GM18508 (cell line): Measurements from ENCODE around the gene ATP1B3.
"Not testable (repeated sequence)": the region's sequence is repeated elsewhere in the genome, so short reads cannot be mapped to it uniquely, and the experiment has no call there.

Source experiments
- ATAC-seq: cut with Tn5 transposase; IDR thresholded peaks from one replicate; pipeline ENCODE4 v1.9.1; 2021; ENCODE audit warnings: moderate number of reproducible peaks; ENCODE audit not compliant: insufficient read depth, unreplicated experiment

The ATP1B3 gene

DNA sequence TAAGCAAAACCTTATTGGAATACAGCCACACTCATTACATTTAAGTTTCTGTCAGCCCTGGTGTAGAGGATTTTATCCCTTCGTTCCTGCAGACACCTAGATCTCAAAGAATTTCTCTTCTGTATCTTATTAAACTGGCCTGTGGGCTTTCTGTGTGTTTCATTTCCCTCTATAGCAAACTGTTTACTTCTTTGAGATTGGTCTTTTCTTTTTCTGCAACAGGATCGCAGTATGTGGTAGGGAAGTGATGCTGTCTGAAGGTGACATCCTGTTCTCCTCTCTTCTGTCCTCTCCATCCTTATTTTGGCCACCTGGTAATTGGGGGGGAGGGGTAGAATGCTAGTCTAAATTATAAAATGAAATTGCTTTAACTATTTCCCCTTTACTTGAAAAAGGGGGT is 25.5 kb downstream of the ATP1B3 start:
- ATAC-seq = no peak

DNA sequence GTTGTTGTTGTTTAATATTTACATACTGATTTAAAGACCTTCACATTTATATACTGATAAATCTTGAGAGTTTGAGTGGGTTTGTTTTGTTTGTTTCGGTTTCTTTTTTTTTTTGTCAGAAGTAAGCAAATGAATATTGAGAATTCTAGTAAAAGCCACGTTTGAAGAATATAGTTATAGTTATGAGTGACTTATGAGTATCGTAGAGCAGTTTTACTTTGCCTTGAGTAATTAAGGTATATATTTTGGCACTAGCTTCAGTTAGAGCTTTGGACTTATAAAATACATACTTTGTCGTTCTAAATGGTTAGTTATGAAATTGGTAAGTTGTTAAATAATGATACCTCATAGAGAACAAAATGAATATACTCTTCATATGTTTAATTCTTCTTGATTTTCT is 27.8 kb downstream of the ATP1B3 start:
- ATAC-seq = no peak

DNA sequence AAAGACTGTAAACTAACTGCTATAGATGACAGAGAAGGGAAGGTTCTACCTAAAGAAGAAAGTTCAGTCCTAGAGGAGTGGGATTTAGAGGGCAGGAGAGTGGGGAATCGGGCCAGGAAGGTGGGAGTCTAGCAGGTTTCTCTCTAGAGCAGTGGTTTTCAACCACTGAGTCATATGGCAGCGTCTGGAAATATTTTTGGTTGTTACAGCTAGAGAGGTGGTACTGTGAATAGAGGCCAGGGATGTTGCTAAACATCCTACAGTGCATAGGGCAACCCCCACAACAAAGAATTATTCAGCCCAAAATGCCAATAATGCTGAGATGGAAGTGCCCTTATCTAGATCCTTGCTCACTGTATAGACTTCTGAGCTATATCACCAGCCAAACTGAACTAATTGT is 28.7 kb downstream of the ATP1B3 start:
- ATAC-seq = no peak

DNA sequence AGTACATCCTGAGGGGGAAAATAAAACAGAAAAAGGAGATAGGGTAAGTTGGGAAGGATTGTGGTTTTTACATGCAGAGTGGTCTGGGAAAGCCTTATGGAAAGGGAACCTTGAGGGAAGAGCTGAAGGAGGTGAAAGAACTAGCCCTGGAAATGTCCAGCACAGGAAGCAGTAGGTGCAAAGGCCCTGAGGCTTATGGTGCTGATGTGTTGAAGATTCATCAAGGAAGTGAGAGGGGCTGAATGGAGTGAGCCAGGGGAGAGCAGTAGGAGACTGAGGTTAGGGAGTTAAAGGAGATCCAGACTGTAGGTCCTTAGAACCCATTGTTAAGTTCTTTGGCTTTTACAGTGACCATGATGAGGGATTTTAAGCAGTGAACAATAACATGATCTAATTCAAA is 33.0 kb downstream of the ATP1B3 start:
- ATAC-seq = no peak

DNA sequence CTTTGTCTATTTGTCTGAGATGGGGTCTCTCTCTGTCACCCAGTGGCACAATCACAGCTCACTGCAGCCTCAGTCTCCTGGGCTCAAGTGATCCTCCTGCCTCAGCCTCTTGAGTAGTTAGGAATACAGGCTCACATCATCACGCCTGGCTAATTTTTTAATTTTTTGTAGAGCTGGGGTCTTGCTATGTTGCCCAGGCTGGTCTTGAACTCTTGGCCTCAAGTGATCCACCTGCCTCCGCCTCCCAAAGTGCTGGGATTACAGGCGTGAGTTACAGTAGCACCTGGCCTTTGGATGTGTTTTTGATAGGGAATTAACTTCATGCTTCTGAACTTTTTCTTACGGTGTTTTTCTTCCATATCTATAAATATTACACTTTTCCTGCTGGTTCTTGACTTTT is 33.5 kb downstream of the ATP1B3 start:
- ATAC-seq = not testable (repeated sequence)

DNA sequence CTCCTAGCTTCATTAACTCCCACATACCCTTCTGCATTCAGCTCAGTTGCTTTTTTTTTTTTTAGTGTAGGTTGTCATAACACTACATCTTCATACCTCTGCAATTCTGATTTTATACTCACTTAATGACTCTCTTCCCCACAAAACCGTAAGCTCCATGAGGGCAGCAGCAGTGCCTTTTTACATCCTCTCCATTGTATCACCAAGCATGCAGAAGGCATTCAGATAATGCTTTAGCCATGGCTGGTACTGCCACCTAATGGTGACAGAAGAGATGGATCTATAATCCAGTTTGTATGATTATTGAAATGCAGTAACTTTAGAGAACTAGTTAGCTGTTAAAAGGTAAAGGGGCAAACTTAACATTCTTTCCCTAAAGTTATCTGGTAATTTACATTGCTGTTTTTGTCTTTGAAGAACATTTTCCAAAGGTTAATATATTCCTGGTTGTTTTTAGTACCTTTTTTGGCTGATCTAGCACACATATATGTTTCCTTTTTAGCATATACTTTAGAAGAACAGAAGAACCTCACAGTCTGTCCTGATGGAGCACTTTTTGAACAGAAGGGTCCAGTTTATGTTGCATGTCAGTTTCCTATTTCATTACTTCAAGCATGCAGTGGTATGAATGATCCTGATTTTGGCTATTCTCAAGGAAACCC is 36.8 kb downstream of the ATP1B3 start:
- ATAC-seq = no peak

DNA sequence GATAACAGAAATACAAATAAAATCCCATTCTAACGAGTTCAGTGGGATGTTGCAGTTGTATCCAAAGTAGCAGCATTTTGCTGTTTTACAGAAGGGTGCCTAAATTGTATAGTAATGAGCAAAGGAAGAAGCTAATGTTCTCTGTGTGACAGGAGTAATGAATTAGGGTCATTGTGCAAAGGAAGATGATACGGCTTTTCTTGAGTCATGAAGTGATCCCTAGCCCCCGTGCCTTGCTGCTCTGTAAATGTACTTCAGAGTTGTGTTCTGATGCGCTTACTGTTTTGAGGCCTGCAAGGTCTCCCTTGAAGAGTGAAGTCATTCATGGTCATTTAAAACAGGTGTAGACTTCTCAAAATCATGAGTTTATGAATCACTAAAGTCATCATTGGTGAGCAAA is 37.9 kb downstream of the ATP1B3 start:
- no peak for ATAC-seq

DNA sequence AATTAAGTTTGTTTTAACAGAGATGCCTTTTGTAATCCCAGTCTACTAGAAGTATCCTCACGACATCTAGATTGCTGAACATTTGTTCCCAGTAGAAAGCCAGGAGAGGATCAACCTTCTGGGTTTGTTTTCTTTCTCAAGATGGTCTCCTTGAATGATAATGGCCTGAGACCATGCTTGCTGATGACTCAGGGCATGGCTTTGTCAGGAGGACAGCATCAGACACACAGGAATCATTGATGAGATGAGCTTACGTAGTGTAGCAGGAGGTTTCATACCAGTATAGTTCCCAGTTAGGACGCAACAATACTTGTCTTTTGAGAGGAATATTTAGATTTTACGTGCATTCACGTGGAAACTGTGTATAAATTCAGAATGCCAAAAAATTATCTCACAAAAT is 38.6 kb downstream of the ATP1B3 start:
- no peak for ATAC-seq

DNA sequence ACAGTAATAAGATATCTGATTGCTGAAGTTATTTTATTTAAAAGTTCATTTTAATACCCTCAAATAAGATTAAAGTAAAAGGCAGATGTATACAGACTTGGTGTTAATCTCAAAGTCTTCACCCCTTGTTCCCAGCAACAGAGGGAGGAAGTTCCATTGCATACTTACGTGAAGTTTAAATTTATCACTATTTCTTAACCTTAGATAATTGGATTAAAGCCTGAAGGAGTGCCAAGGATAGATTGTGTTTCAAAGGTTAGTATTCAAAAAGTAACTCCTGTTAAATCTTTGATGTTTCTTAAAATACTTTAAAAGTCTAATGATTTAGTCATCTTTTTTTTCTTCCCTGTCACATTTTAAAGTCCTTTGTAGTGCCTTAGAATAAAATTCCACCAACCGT is 39.3 kb downstream of the ATP1B3 start:
- no peak for ATAC-seq

DNA sequence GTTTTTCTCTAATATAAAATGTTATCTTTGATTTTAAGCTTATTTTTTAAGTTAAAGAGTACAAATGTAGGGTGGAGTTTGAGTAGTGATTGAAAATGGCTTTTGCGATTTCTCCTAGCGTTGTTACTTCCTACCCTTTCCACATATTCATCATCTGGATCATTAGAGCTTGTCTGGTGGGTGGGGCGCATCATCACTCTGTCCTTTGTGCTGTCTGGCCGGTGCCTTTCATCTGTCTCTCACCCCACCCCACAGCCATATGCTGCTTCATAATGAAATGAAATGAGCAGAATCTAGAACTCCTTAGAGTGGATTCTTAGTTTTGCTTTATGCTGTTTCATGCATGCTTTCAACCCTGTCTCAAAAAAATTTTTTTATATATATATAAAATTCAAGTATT is 44.3 kb downstream of the ATP1B3 start:
- no peak for ATAC-seq

DNA sequence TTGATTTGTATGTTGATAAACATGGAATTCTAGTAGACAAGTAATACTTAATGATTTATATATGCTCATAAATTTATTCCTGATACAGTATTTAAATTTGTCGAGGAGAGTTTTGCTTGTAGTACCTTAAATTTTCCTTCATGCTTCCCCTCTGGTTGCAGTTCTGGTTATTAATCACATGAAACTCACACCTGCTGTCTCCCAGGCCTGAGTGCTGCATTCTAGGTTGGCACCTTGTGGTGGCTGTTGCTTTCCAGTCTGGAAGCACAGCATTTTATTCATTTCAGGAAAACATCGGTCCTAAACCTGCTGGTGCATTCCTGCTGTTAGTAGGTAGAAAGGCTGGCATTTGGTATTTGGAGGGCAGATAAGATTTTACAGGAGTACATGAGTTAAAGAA is 44.9 kb downstream of the ATP1B3 start:
- no peak for ATAC-seq

DNA sequence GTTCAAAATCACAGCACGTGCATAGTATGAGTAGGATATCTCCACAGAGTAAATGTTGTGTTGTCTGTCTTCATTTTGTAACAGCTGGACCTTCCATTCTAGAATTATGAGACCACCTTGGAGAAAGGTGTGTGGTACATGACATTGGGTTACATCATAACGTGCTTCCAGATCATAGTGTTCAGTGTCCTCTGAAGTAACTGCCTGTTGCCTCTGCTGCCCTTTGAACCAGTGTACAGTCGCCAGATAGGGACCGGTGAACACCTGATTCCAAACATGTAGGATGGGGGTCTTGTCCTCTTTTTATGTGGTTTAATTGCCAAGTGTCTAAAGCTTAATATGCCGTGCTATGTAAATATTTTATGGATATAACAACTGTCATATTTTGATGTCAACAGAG is 49.2 kb downstream of the ATP1B3 start:
- ATAC-seq = not testable (repeated sequence)

DNA sequence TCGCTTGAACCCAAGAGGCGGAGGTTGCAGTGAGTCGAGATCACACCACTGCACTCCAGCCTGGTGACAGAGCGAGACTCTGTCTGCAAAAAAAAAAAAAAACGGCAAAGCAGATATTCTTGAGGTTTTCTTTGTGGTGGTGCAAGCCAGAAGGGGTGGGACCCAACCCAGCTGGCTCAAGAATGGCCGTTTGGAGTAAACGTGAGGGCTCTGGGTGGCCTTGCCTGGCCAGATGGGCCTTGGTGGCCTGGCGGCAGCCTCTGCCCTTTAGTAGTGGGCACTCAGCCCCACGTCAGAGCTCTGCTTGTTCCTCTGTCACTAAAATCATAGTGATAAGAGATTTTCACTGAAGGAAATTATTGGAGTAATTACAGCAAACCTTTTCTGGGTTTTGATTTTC is 50.5 kb downstream of the ATP1B3 start:
- no peak for ATAC-seq

DNA sequence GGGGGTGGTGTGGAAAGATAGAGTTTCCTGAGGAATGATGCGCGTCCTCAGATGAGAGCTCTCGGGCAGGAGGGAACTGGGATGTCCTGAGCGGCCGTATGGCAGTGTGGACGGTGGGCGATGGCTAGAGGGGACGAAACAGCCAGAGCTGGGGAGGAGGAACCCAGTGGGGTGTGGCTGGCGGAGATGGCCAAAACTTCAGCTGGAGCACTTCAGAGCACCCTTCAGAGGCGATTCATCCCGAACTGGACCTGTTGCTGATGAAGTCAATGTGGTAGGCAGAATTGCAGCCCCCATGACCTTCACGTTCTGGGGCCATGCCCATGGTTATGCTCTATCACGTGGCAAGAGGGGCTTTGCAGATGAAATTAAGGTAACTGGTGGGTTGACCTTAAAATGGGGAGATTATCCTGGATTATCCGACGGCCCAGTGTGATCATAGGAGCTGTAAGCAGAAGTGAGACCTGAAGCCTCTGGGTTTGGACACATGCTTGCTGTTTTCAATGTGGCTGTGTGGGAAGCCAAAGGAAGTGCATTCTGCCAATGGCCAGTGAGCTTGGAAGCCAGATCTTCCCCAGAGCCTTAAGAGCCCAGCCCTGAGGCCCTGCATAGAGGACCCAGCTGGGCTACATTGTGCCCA is 52.3 kb downstream of the ATP1B3 start:
- no peak for ATAC-seq

DNA sequence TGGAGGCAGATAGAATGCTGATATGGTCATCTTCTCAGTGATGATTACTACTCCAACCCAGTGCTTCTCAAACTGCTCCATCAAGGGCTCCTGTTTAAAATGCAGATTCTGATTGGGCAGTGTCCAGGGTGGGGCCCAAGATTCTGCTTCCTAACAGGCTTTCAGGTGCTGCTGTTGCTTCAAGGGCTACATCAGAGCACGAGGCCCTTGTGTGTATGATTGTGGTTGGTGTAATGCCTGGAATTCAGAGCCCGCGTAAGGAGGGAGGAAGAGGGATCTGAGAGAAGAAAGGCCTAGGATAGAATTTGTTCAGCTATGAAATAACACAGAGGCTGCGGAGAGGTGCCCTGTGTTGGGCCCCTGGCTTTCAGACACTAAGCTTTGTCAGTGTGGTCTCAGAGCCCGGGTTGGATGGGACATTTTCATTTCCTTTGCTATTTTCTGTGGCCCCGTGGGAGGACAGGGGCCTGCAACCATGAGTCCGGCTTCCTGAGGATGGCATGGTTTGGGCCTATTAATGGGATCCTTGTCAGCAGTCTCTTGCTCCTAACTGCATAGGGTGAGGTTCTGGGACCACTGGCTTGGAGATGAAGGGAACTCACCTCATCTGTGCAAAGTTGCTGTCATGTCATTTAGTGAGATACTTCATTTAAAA is 53.0 kb downstream of the ATP1B3 start:
- ATAC-seq = no peak

DNA sequence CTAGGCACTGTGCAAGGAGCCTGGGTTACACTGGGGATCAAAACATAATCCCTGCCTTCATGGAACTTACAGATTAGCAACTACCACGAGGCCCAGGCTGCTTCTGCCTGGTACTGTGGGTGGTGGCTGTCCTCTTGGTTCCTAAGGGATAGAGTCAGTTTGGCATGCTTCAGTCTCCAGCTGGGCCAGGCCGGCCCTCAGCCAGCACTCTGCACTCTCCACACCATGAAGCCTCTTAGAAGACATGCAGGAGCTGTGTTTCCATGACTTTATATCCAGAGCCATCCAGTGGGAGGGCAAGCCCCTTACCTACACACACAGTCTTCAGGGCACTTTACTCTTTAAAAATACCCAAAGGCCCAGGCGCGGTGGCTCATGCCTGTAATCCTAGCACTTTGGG is 54.4 kb downstream of the ATP1B3 start:
- no peak for ATAC-seq

DNA sequence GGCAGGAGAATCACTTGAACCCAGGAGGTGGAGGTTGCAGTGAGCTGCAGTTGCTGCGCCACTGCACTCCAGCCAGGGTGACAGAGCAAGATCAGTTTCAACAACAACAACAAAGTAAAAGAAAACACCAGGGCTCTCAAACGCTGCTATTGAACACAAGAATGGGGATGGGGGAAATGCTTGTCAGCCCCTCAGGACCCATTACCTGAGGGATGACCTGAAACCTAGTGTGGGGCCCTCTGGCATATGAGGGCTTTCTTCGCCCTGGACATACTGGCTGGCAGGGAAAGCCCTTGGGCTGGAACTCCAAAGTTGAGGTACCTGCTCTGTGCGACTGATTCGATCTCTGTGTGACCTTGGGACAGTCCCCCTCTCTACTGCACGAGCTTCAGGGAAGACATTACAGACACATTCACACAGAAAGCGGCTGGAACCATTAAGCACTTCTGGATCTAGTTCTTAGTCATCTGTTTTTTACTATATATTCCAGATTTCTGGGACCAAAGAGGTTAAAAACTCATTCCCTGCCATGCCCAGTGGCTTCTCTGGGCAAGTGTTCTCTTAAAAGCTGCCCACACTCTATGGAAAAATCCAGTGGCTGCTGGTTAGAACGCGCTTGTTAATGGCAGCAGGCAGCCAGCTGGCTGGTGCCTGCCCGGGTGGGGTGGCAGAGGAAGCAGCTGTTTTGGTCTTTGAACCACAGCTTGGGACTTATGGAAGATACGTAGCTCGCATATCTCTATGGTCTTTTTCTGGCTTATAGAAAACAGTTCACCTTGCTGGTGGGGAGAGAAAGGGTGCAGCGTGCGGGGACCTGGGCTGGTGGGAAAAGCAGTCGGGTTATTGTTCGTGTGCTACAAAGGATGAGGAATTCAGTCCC is 57.2 kb downstream of the ATP1B3 start:
- ATAC-seq = no peak

DNA sequence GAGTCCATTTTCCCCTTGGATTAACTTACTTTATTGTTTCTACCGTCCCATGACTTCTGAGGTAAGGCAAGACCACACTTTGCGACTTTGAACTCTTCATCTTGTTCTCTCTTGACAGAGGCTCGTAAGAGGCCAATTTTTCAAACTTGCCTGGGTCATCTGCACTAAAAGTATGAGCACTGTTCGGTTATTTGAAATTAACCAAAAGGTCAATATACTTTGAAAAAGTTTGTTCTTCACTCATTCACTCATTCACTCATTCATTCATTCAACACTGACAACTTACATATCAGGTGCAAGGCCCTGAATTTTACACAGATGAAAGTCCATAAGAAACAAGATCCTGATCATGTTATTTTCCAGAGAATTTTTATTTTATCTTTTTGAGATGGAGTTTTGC is 57.9 kb downstream of the ATP1B3 start:
- ATAC-seq = no peak

DNA sequence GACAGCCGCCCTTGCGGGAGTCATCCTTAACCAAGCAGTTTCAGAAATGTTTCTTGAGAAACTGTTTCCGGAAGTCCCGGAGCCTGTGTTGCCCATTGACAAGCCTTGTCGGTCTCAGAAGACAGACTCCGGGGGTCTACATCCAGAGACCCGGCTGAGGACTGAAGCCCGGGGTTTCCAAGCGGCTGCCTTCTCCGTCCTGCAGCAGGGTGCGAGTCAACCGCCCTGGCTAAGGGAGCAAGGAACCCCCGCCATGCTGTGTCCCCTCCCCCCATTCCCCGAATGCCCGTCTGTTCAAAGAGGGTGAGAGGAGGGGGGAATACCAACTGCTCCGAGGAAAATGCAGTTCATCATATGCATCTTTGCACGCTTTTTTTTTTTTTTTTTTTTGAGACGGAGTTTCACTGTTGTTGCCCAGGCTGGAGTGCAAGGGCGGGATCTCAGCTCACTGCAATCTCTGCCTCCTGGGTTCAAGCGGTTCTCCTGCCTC is 61.6 kb downstream of the ATP1B3 start:
- ATAC-seq = no peak

DNA sequence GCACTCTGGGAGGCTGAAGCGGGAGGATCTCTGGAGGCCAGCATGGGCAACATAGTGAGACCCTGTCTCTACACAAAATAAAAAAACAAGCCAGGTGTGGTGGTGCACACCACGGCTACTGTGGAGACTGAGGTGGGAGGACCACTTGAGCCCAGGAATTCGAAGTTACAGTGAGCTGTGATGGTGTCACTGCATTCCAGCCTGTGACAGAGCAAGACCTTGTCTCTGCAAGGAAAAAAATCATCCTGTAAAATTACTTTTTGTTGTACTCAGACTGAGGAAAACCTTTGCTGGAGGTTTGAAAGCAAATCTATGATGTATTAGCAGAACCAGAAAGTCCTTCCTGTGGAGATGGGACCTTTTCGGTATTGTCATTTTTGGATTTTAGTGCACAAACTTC is 63.3 kb downstream of the ATP1B3 start:
- no peak for ATAC-seq
